Suppressor macrophage (primary cell): Measurements from ENCODE around the gene SASH1.

ENCODE experiments used
- DNase-seq, 4 experiments: peaks; one replicate each; pipeline ENCODE4 v3.0.0-alpha.2; 2020 to 2022

Gene SASH1

DNA sequence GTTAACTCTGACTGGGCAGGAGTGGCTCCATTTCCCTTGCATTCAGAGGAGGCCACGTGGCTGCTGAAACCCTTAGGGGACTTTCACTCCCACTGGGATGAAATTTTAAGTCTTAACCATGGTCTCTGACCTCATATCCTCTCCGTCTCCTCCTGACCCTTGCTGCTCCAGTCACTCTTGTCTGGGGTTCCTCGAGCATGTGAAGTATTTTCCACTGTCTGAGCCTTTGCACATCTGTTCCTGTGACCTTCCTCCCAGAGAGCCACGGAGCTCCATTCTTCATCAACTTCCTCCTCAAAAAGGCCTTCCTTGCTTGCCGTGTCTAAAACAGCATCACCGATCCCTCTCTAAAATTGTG lies 251.2 kb downstream of the SASH1 start:
- peak in 1 of 4 experiments; percentile 10 for DNase-seq

DNA sequence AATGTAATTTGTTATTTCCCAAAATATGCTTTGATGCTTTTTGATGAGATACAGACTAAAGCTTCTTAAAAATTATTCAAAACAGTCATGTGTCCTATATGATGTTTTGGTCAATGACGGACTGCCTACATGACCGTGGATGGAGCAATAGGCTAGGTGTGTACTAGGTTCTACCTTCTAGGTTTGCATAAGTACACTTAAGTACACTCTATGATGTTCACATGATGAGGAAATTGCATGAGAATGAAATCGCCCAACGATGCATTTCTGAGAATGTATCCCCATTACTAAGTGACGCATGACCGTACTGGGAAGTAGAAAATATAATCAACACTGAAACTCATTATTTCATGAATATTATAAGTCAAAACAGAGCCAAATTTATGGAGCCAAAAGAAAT lies 252.9 kb downstream of the SASH1 start:
- no peak for DNase-seq

DNA sequence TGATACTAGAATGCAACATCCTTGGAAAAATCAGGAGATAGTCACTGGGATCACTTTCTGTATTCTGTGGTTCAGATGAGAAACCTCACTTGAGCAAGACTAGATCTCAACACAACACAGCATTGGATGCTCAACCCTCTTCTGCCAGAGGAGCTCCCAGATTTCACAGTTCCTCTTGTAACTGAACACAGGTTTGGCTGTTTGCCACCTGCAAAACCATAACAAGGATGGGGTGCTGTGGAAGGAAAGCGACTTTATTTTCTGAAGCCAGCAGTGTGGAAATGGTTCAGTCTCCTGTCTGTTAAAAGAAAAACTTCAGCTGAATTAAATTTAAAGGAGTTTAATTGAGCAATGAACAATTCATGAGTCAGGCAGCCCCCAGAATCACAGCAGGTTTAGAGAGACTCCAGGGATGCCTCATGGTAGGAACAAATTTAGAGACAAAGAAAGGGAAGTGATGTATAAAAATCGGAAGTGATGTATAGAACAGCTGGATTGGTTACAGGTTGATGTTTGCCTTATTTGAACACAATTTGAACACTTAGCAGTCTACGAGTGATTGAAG lies 254.3 kb downstream of the SASH1 start:
- peak in 1 of 4 experiments; percentile 11 for DNase-seq

DNA sequence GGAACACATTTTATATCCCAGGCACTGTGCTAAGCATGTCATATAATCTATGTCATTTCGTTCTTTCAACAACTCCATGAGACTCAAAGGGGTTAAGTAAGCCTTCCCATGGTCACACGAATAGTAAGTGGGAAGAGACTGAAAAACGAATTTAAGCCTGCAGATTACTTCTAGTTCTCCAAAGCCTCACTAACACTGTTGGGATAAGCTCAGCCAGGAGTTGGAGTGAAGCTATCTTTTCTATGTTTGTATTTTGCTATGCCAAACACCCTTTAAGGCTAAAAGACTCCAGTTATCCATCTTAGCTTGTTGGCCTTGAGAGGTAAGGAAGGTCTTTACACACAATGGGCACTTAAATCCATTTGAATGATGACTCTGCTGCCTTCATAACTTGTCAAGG lies 256.1 kb downstream of the SASH1 start:
- no peak for DNase-seq

DNA sequence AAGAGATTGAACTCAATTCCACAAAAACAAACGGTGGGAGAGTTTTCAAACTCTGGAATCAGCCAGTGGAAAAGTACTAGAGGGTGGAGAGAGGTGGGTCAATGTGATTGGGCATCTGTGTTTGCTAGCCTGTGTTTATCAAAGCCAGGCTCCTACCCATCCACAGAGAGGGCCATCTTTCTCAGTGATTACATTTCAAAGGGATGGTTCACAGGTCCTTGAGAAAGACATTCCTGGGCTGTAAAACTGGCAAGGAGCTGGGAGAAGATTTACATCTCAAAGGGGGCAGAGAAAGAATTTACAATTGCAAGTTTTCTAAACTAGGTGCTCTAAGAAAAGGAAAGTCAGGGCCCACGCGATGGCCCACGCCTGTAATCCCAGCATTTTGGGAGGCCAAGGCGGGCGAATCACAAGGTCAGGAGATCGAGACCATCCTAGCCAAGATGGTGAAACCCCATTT lies 257.4 kb downstream of the SASH1 start:
- no peak for DNase-seq
